ENCODE measurements around the gene SMIM15.

The SMIM15 gene

DNA sequence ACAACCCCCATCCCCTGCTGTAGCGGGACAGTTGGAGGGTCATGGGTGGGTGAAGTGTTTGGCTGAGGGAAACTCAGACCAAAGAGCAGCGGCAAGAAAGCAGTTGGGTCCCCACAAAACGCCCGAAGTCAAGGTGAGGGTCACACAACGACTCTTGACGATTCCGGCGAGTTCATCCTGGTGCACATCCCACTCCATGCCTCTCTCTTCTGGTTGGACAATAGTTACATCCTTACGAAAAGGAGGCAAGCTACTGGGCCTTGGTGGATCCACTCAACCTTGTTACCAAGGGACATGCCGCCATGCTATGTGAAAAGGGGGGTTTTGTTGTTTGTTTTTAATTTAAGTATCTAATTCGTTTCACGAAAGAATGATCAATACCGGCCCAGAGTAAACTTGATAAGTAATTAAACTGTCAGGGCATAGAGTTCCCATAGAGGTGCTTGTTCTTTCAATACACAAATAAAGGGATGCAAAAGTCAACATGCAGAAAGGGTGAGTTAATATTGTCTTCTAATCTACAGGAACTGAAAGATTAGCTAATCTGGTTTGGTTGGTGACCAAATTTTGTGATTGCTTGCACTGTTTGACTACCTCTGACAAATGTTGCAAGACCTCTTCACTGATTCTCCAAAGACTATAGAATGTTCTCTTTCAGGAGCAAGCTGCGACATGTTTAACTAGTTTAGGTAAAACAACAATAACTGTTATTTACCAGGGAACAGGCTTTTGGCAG lies 732 bp upstream of the SMIM15 start:
- H3K4me3 ChIP-seq (ENCODE audit: low read depth, low read length) = peak overlapping the region; percentile 91
- in situ Hi-C loops (cut with HindIII; ENCODE audit: low sequenced_read_pairs) = no loop called here
- peak; percentile 25 for DNase-seq (ENCODE audit: low read depth, low spot score)
- TF ChIP-seq, protein P1, sequence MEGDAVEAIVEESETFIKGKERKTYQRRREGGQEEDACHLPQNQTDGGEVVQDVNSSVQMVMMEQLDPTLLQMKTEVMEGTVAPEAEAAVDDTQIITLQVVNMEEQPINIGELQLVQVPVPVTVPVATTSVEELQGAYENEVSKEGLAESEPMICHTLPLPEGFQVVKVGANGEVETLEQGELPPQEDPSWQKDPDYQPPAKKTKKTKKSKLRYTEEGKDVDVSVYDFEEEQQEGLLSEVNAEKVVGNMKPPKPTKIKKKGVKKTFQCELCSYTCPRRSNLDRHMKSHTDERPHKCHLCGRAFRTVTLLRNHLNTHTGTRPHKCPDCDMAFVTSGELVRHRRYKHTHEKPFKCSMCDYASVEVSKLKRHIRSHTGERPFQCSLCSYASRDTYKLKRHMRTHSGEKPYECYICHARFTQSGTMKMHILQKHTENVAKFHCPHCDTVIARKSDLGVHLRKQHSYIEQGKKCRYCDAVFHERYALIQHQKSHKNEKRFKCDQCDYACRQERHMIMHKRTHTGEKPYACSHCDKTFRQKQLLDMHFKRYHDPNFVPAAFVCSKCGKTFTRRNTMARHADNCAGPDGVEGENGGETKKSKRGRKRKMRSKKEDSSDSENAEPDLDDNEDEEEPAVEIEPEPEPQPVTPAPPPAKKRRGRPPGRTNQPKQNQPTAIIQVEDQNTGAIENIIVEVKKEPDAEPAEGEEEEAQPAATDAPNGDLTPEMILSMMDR (IDR thresholded peaks at IDR 0.05; ENCODE audit: low read depth, low read length) = no peak

DNA sequence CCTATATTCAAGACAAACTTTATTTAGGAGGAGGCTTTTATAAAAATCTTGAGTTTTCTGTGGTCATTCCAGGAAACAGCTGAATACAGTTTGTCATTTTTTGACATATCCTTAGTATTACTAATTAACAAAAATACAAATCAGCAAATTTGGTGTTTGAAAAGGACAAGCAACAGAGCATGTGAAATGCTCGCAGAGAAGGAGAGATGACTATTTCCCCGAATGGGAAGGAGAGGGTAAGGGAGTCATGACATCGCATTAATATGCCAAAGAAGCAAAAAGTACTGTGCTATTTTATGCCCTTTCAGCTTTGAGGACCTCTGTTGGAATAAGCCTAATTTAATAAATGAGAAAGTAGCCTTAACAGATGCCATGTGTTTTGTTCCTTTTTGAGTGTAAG lies 1.8 kb downstream of the SMIM15 start:
- no peak overlapping the region for H3K4me3 ChIP-seq (ENCODE audit: low read depth, low read length)
- TF ChIP-seq, protein P1 (IDR thresholded peaks at IDR 0.05; ENCODE audit: low read depth, low read length) = no peak
- no peak for DNase-seq (ENCODE audit: low read depth, low spot score)
- in situ Hi-C loops (cut with HindIII; ENCODE audit: low sequenced_read_pairs) = no loop called here

DNA sequence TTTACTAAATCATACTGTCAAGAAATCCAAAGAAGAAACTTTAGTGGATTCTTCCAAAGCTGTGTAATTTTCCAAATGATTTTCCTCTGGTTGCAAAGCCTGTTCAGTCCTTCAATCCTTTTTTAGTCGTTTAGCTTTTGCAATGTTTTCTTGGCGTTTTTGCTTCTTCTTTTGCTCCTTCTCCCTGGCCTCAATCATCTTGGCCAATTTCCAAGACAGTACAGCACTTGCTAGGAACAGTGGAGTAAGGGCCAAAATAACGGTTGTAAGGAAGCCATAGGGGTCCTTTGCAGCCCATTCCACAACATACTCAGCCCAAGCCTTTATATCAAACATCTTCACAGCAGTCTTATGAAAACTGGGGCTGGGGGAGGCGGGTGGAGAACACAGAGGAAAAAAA lies 2.4 kb downstream of the SMIM15 start:
- no peak for DNase-seq (ENCODE audit: low read depth, low spot score)
- H3K4me3 ChIP-seq (ENCODE audit: low read depth, low read length) = no peak overlapping the region
- in situ Hi-C loops (cut with HindIII; ENCODE audit: low sequenced_read_pairs) = no loop called here
- TF ChIP-seq, protein P1 (IDR thresholded peaks at IDR 0.05; ENCODE audit: low read depth, low read length) = no peak

DNA sequence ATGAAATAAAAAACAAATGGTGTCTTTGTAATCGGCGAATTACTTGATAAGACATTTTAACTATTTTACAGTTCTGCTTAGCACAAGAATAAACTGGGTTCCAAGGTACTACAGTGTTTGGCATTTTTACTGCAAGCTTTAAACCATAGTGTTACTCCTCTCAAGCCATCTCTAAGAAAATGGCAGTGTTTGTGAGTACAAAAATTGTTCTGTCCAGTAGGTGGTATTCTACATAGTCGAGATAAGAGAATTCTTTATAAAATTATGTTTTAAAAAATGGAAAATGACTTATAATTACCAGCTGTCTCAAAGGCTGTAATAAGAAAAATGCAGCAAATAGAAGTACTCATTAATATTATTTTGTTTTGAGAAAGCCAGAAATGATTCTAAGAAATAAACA lies 3.2 kb downstream of the SMIM15 start:
- no peak for DNase-seq (ENCODE audit: low read depth, low spot score)
- TF ChIP-seq, protein P1 (IDR thresholded peaks at IDR 0.05; ENCODE audit: low read depth, low read length) = no peak
- in situ Hi-C loops (cut with HindIII; ENCODE audit: low sequenced_read_pairs) = no loop called here
- no peak overlapping the region for H3K4me3 ChIP-seq (ENCODE audit: low read depth, low read length)

DNA sequence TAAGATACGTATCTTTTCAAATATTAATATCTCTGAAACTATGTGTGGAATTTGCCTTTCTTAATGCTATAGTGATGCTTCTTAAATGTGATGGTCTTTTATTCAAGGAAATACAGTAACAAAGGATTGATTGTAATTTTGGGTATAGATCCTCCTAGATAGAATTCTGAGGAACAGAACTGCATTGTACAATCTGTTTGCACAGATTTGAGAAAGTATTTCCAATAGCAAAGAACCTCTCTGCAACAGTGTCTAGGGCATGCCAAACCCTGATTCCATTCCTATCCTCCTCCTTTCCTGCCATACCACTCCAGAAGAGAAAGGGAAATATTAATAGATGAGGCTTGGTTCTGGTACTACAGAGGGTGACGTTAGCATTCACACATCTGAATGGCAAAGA lies 10.4 kb downstream of the SMIM15 start:
- in situ Hi-C loops (cut with HindIII; ENCODE audit: low sequenced_read_pairs) = no loop called here
- no peak overlapping the region for H3K4me3 ChIP-seq (ENCODE audit: low read depth, low read length)
- no peak for DNase-seq (ENCODE audit: low read depth, low spot score)
- TF ChIP-seq, protein P1 (IDR thresholded peaks at IDR 0.05; ENCODE audit: low read depth, low read length) = no peak

DNA sequence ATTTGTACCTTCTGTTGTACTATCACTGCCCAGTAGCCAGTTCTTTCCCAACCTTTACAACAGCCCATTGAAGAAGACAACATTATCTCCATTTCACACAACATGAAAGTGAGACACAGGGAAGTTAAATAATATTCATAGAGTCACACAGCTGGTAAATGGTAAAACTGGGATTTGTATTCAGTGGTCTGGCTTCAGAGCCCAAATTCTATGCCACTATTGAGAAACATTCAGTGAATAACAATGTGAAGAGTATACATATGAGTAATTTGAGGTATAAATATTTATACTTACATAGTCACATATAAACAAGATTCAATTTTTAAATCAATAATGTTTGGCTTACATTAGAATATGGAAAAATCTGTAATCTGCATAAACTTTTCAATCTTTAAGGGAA lies 13.8 kb downstream of the SMIM15 start:
- in situ Hi-C loops (cut with HindIII; ENCODE audit: low sequenced_read_pairs) = no loop called here
- H3K4me3 ChIP-seq (ENCODE audit: low read depth, low read length) = no peak overlapping the region
- TF ChIP-seq, protein P1 (IDR thresholded peaks at IDR 0.05; ENCODE audit: low read depth, low read length) = no peak
- no peak for DNase-seq (ENCODE audit: low read depth, low spot score)

Measured in astrocyte of the spinal cord (primary cell).